ENCODE measurements around the gene FHIT.

FHIT gene

DNA sequence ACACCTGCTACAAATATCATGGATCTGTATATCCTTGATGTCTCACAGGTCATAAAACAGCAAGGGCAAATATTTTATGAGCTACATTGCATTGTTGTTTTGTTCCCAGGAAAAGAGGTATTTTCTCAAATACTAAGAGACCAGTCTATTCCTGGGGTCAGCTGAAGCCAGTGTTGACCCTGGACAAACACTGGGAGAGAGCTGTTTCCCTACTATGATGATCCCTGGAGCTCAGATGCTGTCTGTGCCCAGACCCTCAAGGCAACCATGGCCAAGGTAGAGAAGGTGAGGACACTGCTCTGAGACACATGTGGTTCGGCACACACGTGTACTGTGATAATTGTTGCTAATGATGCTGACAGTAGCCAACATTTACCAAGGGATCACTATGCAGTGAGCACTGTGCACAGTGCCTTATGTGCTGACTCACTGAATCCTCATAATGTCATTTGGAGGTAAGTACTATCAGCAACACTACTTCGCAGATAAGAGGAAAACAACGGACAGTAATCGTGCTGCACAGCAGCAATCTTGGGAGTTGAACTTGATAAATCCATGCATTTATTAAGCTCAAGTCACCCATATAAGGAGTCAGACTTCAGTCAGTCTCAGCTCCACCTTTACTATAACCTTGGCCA lies 943.6 kb downstream of the FHIT start:
- no peak for DNase-seq

GRCh38 chr3:60304112-60304511 lies 947.1 kb downstream of the FHIT start:
- no peak for DNase-seq

GRCh38 chr3:60303160-60303559 lies 948.1 kb downstream of the FHIT start:
- no peak for DNase-seq

- DNase-seq, result no peak
Measured at GRCh38 chr3:60301142-60301541, 950.1 kb downstream of the FHIT start.

DNA sequence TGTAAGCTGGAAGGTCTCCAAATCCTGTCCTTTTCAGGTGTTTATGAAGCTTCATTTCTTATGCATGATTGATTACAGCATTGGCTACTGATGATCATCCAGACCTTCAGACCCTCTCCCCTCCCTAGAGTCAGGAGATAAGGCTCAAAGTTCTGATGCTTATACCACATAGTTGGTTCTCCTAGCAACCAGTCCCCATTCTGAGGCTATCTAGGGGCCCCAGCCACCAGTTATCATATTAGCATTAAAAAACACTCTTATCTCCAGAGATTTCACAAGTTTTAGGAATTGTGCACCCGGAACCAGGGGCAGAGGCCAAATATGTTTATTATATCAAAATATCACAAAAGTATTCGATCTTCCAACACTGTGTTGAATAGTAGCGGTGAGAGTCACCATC lies 953.1 kb downstream of the FHIT start:
- no peak for DNase-seq

GRCh38 chr3:60294181-60294580 lies 957.1 kb downstream of the FHIT start:
- DNase-seq, result no peak

- DNase-seq, result no peak
Measured at GRCh38 chr3:60291115-60291514, 960.1 kb downstream of the FHIT start.

GRCh38 chr3:60290122-60290492 lies 961.1 kb downstream of the FHIT start:
- no peak for DNase-seq

- DNase-seq, result no peak
Measured at GRCh38 chr3:60289341-60290121, 961.7 kb downstream of the FHIT start.

DNA sequence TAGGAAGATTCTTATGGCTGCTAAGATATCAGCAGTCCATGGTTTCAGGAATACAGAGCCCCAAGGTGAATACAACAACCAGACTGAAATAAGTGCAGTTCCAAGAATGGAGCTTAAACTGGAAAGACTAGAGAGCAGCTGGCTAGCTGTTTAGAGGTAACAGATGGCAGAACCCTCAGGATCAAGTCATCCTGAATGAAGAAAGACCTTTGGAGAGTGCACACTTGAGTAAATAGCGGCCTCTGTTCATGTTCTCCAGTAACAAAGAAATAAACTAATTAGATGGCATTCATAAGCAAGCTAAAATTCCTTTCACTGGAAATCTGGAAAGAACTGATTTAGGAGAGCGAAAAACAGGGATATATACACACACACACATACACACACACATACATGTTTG lies 968.4 kb downstream of the FHIT start:
- DNase-seq, result no peak

DNA sequence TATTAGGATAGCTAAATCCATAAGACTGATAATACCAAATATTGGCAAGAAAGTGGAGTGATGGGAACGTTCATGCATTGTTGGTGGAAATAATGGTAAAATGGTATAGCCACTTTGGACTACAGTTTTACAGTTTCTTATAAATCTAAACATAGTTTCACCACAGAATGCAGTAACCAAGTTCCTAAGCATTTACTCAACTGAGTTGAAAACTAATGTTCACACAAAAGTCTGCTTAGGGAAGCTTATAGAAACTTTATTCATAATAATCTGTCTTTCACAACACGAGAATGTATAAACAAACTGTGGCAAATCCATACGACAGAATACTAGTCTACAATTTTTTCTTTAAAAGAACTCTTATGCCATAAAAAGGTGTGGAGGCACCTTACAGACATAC lies 969.3 kb downstream of the FHIT start:
- DNase-seq, result no peak

DNA sequence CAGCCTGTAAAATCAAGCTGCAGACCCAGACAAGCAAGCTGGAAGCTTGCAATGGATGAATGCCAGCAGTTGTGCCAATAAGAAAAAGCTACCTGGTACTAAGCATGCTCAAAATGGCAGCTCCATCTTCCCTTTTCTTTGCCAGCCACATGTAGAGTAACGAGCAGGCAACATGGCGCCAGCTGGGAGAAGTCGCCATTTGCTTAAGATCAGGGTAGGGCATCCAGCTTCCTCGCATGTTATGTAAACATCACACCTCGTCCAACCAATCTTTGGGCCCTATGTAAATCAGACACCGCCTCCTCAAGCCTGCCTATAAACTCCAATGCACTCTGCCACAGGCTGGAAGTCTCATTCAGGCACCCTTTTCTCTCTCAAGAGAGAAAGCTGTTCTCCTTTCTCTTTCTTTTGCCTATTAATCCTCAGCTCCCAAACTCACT lies 973.9 kb downstream of the FHIT start:
- DNase-seq, result no peak

- no peak for DNase-seq
Measured at GRCh38 chr3:60276615-60277014, 974.6 kb downstream of the FHIT start.

DNA sequence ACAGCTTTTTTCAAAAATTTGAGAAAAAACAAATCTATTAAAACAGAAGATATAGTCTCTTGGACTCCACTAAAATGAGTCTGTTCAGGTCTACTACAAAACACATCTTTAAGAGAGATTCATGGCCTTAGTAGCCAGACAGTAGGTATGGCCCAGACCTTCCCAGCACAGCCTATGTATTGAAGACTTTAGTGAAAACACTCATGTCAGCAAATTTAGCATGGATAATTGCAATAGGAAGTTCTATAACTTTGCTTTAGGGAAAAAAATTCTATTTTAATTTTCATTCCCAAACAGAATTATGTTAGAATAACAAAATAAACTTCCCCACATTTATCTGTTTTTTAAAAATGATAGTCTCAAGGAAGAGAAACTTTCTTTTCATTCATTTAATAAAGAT lies 976.6 kb downstream of the FHIT start:
- no peak for DNase-seq

- no peak for DNase-seq
Measured at GRCh38 chr3:60274098-60274497, 977.2 kb downstream of the FHIT start.

DNA sequence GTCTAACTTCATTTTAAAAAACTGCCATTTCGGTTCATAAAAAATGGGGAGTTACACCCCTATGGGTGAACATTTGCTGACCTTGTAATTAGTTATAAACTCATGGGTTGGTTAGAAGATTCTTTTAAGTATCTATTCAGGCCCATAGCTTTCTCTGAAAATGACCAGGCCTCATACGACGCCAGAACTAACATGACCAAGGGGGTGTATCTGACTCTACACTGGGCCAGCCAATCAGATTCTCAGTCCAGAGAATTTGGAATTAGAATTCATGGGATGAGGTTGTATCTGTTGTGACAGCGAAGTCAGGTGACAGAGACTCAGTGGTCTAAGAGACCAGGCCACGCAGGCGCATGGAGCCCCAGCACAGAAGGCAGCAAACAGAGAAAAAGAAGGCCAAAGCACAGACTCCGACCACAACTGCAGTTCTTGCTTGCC lies 981.4 kb downstream of the FHIT start:
- DNase-seq, result no peak

DNA sequence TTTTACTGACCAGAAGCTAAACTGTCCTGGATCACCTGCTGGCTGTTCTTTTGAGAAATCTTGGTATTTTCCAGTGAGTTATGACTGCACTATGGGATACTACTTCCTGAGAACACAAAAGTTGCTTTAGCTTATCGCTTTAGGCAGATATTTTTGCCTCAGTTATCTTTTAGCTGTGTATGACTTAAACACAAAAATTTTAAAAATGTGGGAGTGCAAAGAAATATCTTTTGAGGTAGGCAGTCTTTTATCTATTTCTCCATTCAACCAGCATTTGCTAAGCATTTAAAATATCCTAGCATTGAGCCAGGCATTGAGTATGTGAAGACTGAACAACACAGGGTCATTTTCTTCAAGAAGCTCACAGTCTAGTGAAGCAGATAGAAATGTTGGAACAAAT lies 981.9 kb downstream of the FHIT start:
- no peak for DNase-seq

DNA sequence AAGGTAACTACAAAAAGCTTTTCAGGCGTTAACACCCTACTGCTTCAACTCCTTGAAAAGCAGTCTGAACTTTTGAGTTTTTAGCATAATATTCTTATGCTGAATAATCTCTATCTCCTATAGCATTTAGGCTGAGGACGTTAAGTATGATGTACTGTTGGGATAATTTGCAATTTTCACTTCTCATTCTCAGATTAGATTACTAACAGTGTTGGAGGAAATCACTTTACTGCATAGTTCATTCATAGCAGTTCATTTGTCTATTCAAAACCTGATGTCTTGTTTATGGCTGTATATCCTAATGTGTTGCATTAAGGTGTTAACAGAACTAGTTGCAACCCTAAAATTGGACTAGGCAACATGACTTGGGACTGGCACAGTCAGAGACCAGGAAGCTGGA lies 983.1 kb downstream of the FHIT start:
- no peak for DNase-seq

DNA sequence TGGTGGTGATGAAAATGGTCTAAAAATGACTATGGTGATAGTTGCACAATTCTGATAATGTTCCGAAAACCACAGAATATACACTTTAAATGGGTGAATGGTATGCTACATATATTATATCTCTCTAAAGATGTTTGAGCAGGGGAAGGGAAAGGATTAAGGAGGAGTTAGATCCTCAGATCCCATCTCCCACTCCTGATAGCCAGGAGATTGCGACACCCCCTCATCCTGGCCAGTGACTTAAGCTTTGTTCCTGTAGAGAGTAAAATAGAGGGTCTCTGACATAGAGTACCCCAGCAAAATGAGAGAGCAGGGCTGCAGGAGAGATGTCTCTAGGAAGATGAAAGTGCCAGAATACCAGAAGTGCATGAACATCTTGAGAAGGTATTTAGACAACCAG lies 984.8 kb downstream of the FHIT start:
- DNase-seq, result no peak

DNA sequence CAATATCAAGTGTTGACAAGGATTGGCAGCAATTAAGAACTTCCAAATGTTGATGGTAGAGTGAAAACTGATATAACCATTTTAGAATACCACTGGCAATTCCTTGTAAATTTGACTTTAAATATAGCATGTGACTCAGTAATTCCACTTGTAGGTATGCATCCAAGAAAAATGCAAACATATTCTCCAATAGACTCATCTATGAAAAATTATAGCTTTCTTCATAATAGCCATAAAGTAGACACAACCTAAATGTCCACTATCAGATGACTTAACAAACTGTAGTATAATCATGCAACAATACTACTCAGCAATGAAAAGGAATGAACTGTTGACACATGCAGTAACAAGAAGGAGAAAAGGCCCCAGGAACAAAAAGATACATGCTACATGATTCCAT lies 988.1 kb downstream of the FHIT start:
- DNase-seq, result no peak

DNA sequence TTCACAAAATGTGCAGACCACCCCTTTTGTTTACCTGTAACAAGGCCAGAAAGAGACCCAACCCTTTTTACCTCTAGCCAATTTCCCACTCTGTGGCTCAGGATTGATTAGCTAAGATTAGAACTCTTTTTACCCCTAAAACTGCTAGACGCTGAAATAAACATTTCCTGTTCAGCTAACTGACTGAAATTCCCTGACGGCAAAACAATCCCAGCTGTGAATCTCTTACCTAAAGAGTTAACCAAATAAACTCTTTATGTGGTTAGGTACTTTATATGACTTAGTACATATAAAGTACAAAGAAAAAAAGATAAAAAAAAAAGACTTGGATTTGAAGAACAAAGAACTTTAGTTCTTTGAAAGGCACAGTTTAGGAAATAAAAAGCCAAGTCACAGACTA lies 988.7 kb downstream of the FHIT start:
- DNase-seq, result no peak

DNA sequence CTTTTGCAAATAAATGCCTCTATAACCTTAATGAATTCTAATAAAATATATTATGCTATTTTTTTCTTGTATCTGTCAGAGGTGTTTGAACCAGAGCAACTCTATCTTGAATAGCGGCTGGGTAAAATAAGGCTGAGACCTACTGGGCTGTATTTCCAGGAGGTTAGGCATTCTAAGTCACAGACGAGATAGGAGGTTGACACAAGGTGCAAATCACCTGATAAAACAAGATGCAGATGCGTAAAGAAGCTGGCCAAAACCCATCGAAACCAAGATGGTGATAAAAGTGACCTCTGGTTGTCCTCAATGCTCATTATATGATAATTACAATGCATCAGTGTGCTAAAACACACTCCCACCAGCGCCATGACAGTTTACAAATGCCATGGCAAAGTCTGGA lies 990.7 kb downstream of the FHIT start:
- DNase-seq, result no peak

GRCh38 chr3:60250810-60251209 lies 1000.4 kb downstream of the FHIT start:
- no peak for DNase-seq

- DNase-seq, result no peak
Measured at GRCh38 chr3:60250206-60250605, 1001.0 kb downstream of the FHIT start.

DNA sequence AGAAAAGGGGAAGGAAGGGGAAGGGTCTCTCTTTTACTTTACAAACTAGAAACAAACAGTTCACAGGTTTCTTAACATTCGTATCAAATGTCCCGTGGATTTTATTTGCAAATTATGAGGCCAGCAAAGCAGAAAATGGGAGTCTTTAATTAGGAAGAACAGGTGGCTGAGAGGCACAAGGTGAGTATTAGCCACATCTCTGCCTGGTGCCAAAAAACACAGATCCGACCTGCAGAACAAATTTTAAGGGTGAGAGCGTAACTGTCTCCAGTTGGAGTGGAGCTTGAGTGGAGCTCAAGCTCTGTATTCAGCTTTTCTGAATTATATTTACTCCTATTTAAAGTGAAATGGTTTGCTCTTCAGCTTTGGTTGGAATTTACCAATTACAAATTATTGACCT lies 1004.9 kb downstream of the FHIT start:
- no peak for DNase-seq

All from activated gamma-delta T cell treated with Interleukin-2 at 50 U/mL for 16 hours (primary cell).